Karpas-422 (cell line): ENCODE measurements around the gene NDE1. TPM values are rescaled to one million over a fixed set of nuclear protein-coding genes. Genes with fewer than 3 reads are reported as not detected.

Experiments
- DNase-seq: peaks from one replicate; pipeline ENCODE4 v3.0.0-alpha.2; 2015
- H2AFZ ChIP-seq: fragments of 200-600 bp; sonication (generic); 2 replicates; pipeline ENCODE4 v1.6.1; 2014; ENCODE audit warnings: antibody characterized with exemption, low read length, mixed read lengths
- H3K27ac ChIP-seq: fragments of 200-600 bp; sonication (generic); 2 replicates; pipeline ENCODE4 v1.5.1; 2014; ENCODE audit warnings: mild to moderate bottlenecking, low read length, moderate library complexity
- H3K27me3 ChIP-seq: fragments of 200-600 bp; sonication (generic); 2 replicates; pipeline ENCODE4 v1.6.1; 2014; ENCODE audit warnings: low read length, mixed read lengths
- H3K36me3 ChIP-seq: fragments of 200-600 bp; sonication (generic); 2 replicates; pipeline ENCODE4 v1.6.1; 2014; ENCODE audit warnings: low read length, mixed read lengths; ENCODE audit not compliant: insufficient read depth
- H3K4me1 ChIP-seq: fragments of 200-600 bp; sonication (generic); 2 replicates; pipeline ENCODE4 v1.6.1; 2014; ENCODE audit warnings: mild to moderate bottlenecking, low read length, mixed read lengths
- H3K4me2 ChIP-seq: fragments of 200-600 bp; sonication (generic); 2 replicates; pipeline ENCODE4 v1.6.1; 2014; ENCODE audit warnings: low read length, low read depth, mild to moderate bottlenecking; ENCODE audit not compliant: poor library complexity, severe bottlenecking
- H3K4me3 ChIP-seq: fragments of 200-600 bp; sonication (generic); 2 replicates; pipeline ENCODE4 v1.5.1; 2014; ENCODE audit warnings: mild to moderate bottlenecking, antibody characterized with exemption, low read length, mixed read lengths
- H3K79me2 ChIP-seq: fragments of 200-600 bp; sonication (generic); 2 replicates; pipeline ENCODE4 v1.6.1; 2014; ENCODE audit warnings: mild to moderate bottlenecking, low read length, mixed read lengths
- H3K9ac ChIP-seq: fragments of 200-600 bp; sonication (generic); 2 replicates; pipeline ENCODE4 v1.6.0; 2014; ENCODE audit warnings: low read length
- H3K9me2 ChIP-seq: fragments of 200-600 bp; sonication (generic), shearing (Covaris generic); replicated peaks from 2 replicates; pipeline ENCODE4 v1.6.0; 2014; ENCODE audit warnings: mild to moderate bottlenecking, low read length, moderate library complexity; ENCODE audit not compliant: insufficient read depth
- H3K9me3 ChIP-seq: fragments of 300-700, 200-600 bp; sonication (generic); 2 replicates; pipeline ENCODE4 v1.6.1; 2014; ENCODE audit warnings: low read length, mixed read lengths
- H4K20me1 ChIP-seq: fragments of 200-600 bp; sonication (generic); 2 replicates; pipeline ENCODE4 v1.6.1; 2014; ENCODE audit warnings: mild to moderate bottlenecking, antibody characterized with exemption, low read length, low read depth; ENCODE audit not compliant: insufficient read depth
- total RNA-seq: library from RNA; depleted of rRNA; stranded (reverse); fragments of >200 nt; shearing (Covaris generic); gene quantifications from 2 replicates; pipeline ENCODE4 v1.2.3, GENCODE V29; 2014; ENCODE audit warnings: low replicate concordance

The NDE1 gene
- total RNA-seq, 1 experiment from 2014 or later: 39.4 TPM

DNA sequence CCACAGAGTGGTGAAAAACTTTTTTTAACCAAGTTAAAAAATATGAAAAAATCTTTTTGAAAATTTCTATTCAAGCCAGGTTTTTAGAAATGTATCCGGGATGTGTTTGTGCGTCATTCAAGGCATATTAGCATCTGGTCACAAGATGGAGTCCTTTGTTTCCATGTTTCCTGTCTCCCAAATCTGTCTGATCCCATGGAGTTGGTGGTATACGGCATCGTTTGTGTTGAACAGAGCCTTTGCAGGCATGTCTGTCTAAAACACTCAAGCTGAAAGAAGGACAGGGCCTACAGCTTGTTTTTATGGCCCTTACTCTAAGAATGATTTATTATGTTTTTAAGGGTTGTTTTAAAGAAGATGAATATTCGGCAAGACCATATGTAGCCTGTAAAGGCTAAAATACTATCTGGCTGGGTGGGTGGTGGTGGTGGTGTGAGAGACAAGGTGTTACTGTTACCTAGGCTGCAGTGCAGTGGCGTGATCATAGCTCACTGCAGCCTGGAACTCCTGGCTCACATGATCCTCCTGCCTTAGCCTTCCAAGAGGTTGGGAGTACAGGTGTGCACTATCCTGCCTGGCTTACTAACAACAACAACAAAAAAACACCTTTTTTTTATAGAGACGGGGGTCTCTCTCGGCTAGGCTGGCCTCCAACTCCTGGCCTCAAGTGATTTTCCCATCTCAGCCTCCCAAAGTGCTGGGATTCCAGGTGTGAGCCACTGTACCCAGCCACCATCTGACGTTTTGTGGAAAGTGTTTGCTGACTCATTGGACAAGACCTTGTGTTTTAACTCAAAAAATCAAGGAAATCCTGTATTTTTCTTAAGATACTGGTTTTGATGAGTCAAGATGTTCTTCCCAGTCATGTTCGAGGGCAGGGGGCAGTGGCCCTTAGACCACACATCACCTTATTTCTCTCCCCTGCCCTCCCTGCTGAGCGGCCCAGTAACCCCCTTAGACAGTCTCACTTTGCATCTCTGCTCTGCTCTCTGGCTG lies 52.2 kb downstream of the NDE1 start:
- H3K79me2 ChIP-seq: no peaks in the 10 kb centered on the region
- no peak overlapping the region for H3K4me3 ChIP-seq
- H3K27ac ChIP-seq: no peak overlapping the region
- no peak overlapping the region for H2AFZ ChIP-seq
- H3K9me2 ChIP-seq: no peaks in the 10 kb centered on the region
- H3K4me1 ChIP-seq: no peaks in the 10 kb centered on the region
- H3K9me3 ChIP-seq: no peaks in the 10 kb centered on the region
- H3K4me2 ChIP-seq: no peak overlapping the region
- H4K20me1 ChIP-seq: no peaks in the 10 kb centered on the region
- H3K27me3 ChIP-seq: no peaks in the 10 kb centered on the region
- no peak for DNase-seq
- peaks cover 14% of the 10 kb centered on the region; the same call in 1 of the 2 replicates for H3K36me3 ChIP-seq
- H3K9ac ChIP-seq: no peak overlapping the region

GRCh38 chr16:15703029-15703736 lies 53.1 kb downstream of the NDE1 start:
- Histone ChIP-seq H3K27me3 (no peaks in the 10 kb centered on the region), H3K79me2 (no peaks in the 10 kb centered on the region), H3K4me3 (no peak overlapping the region), H3K4me1 (no peaks in the 10 kb centered on the region), H3K27ac (no peak overlapping the region), H2AFZ (no peak overlapping the region), H4K20me1 (no peaks in the 10 kb centered on the region), H3K36me3 (peaks cover 13% of the 10 kb centered on the region; the same call in 1 of the 2 replicates), H3K4me2 (no peak overlapping the region), H3K9ac (no peak overlapping the region), H3K9me3 (no peaks in the 10 kb centered on the region), H3K9me2 (no peaks in the 10 kb centered on the region)
- DNase-seq: no peak

- no peaks in the 10 kb centered on the region for H3K79me2 ChIP-seq
- no peaks in the 10 kb centered on the region for H3K9me3 ChIP-seq
- no peak overlapping the region for H2AFZ ChIP-seq
- peak; percentile 87 for DNase-seq
- H4K20me1 ChIP-seq: no peaks in the 10 kb centered on the region
- H3K27me3 ChIP-seq: no peaks in the 10 kb centered on the region
- H3K27ac ChIP-seq: no peak overlapping the region
- no peak overlapping the region for H3K9ac ChIP-seq
- no peaks in the 10 kb centered on the region for H3K9me2 ChIP-seq
- H3K4me2 ChIP-seq: no peak overlapping the region
- no peaks in the 10 kb centered on the region for H3K4me1 ChIP-seq
- H3K4me3 ChIP-seq: no peak overlapping the region
- peaks cover 7% of the 10 kb centered on the region; the same call in 1 of the 2 replicates for H3K36me3 ChIP-seq
These were observed 54.5 kb downstream of the NDE1 start for GRCh38 chr16:15704545-15704987.

DNA sequence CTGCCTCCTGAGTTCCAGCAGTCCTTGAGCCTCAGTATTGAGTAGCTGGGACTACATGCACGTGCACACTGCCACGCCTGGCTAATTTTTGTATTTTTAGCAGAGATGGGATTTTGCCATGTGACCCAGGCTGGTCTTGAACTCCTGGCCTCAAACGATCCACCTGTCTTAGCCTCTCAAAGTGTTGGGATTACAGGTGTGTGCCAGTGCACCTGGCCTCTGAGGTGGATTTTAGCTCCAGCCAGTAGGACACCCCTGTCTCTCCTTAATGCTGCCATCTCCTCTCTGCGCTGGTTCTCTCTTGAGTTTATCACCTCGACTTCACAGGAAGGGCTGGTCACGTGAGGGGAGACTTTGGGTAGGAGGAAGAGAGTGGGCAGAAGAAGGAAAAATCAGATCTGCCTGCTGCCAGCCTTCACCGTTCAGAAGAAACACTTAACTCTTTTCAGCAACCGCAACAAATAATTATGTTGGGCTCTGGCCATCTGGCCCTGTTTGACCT lies 55.1 kb downstream of the NDE1 start:
- no peak overlapping the region for H3K4me3 ChIP-seq
- H3K9ac ChIP-seq: no peak overlapping the region
- no peaks in the 10 kb centered on the region for H3K79me2 ChIP-seq
- H3K27me3 ChIP-seq: no peaks in the 10 kb centered on the region
- no peak overlapping the region for H2AFZ ChIP-seq
- H3K4me1 ChIP-seq: no peaks in the 10 kb centered on the region
- no peaks in the 10 kb centered on the region for H3K9me2 ChIP-seq
- no peak overlapping the region for H3K4me2 ChIP-seq
- no peaks in the 10 kb centered on the region for H3K9me3 ChIP-seq
- no peak for DNase-seq
- H3K36me3 ChIP-seq: peaks cover 4% of the 10 kb centered on the region; the same call in 1 of the 2 replicates
- no peak overlapping the region for H3K27ac ChIP-seq
- H4K20me1 ChIP-seq: no peaks in the 10 kb centered on the region

- Histone ChIP-seq H3K79me2 (no peaks in the 10 kb centered on the region), H3K9me2 (no peaks in the 10 kb centered on the region), H4K20me1 (no peaks in the 10 kb centered on the region), H3K4me3 (no peak overlapping the region), H3K4me1 (no peaks in the 10 kb centered on the region), H3K27ac (no peak overlapping the region), H3K27me3 (no peaks in the 10 kb centered on the region), H3K36me3 (no peaks in the 10 kb centered on the region; the same call in 1 of the 2 replicates), H3K9me3 (no peaks in the 10 kb centered on the region), H2AFZ (no peak overlapping the region), H3K4me2 (no peak overlapping the region), H3K9ac (no peak overlapping the region)
- DNase-seq: no peak
These were observed 57.3 kb downstream of the NDE1 start for GRCh38 chr16:15707332-15707731.

DNA sequence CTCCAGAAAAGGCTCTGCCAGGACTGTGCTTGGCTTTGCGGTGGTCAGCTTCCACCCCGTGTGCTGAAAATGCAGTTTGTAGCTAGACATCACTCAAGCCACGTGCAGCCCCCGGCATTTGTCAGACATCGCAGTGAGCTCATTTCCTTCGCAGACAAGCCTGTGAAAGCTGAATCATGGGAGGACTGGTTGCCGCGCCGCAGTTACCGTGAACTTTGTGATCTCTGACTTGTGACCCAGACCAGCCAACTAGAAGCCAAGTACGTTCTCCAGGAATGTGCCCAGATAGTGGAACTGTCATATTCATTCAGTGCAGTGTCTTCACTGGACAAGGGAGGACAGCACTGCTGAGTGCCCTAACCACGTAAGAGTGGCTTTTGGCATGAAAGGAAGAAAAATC lies 58.1 kb downstream of the NDE1 start:
- no peak overlapping the region for H3K4me2 ChIP-seq
- H3K9me3 ChIP-seq: no peaks in the 10 kb centered on the region
- no peak overlapping the region for H3K9ac ChIP-seq

GRCh38 chr16:15708997-15709396 lies 59.0 kb downstream of the NDE1 start:
- no peak for DNase-seq
- Histone ChIP-seq H3K4me1 (no peaks in the 10 kb centered on the region), H3K79me2 (no peaks in the 10 kb centered on the region), H3K36me3 (no peaks in the 10 kb centered on the region), H4K20me1 (no peaks in the 10 kb centered on the region), H3K27ac (no peak overlapping the region), H2AFZ (no peak overlapping the region), H3K9ac (no peak overlapping the region), H3K4me3 (no peak overlapping the region), H3K27me3 (no peaks in the 10 kb centered on the region), H3K9me3 (no peaks in the 10 kb centered on the region), H3K4me2 (no peak overlapping the region), H3K9me2 (no peaks in the 10 kb centered on the region)

More for the DNA sequence above, 58.1 kb downstream of the NDE1 start:
- Histone ChIP-seq H3K27ac (no peak overlapping the region), H3K4me1 (no peaks in the 10 kb centered on the region), H3K79me2 (no peaks in the 10 kb centered on the region), H2AFZ (no peak overlapping the region), H3K36me3 (no peaks in the 10 kb centered on the region), H3K27me3 (no peaks in the 10 kb centered on the region), H4K20me1 (no peaks in the 10 kb centered on the region), H3K4me3 (no peak overlapping the region), H3K9me2 (no peaks in the 10 kb centered on the region)
- DNase-seq: no peak
